ENCODE results near the gene DGKQ.

DGKQ gene

DNA sequence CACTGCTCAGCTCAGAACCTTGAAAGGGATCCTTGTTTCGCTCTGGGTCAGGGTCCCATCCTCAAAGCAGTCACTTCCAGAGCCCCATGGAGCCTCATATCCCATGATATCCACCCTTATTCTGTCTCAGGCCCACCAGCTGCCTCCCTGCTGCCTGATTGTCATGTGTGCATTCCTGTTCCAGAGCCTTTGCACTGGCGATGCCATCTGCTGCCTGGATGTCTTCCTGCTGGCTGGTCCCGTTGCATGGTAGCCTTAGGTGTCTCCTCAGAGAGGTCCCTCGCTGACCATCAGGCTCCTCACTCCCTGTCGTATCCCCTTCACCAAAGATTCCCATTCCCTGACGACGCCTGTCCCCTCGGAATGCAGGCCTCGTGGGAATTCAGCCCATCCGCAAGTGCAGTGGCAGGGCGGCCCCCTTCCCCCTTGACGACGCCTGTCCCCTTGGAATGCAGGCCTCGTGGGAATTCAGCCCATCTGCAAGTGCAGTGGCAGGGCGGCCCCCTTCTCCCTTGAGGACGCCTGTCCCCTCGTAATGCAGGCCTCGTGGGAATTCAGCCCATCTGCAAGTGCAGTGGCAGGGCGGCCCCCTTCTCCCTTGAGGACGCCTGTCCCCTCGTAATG, 26.0 kb upstream of the DGKQ start:
- peak; percentile 13; the same call in 2 of the 3 replicates for ATAC-seq

DNA sequence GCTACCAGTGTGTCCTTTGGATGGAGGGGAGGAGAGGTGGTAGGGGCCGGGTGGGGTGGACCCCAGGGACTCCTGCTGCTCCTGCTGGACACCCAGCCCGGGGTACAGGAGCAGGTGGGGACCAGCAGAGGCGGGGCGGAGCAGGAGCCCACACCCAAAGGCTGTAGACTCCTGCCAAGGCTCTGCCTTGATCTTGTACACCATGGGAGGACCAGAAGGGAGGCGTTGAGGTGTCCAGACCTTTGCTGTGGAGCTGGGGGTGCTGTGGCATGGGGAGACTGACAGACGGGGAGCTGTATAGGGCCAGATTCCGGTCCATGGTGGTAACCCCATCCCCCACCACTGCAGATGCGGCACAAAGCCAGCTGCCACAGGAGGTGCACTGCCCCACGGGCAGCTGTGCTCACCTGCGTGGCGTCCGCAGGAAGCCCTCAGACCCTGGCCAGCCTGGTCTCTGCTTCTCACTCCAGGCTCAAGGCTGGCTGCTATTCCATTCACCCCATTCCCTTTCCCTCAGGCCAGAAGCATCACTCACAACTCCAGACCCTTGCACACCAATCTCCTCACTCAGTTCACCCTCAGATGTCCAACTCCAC, 24.8 kb upstream of the DGKQ start:
- ATAC-seq = no peak
- no peak for TF ChIP-seq ZNF70 (CRISPR knock-in tag; IDR thresholded peaks at IDR 0.05)
- no peak for TF ChIP-seq ISL1 (CRISPR knock-in tag; IDR thresholded peaks at IDR 0.05)
- TF ChIP-seq, protein P1, sequence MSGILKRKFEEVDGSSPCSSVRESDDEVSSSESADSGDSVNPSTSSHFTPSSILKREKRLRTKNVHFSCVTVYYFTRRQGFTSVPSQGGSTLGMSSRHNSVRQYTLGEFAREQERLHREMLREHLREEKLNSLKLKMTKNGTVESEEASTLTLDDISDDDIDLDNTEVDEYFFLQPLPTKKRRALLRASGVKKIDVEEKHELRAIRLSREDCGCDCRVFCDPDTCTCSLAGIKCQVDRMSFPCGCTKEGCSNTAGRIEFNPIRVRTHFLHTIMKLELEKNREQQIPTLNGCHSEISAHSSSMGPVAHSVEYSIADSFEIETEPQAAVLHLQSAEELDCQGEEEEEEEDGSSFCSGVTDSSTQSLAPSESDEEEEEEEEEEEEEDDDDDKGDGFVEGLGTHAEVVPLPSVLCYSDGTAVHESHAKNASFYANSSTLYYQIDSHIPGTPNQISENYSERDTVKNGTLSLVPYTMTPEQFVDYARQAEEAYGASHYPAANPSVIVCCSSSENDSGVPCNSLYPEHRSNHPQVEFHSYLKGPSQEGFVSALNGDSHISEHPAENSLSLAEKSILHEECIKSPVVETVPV (CRISPR knock-in tag; IDR thresholded peaks at IDR 0.05) = no peak
- TF ChIP-seq, protein P2, sequence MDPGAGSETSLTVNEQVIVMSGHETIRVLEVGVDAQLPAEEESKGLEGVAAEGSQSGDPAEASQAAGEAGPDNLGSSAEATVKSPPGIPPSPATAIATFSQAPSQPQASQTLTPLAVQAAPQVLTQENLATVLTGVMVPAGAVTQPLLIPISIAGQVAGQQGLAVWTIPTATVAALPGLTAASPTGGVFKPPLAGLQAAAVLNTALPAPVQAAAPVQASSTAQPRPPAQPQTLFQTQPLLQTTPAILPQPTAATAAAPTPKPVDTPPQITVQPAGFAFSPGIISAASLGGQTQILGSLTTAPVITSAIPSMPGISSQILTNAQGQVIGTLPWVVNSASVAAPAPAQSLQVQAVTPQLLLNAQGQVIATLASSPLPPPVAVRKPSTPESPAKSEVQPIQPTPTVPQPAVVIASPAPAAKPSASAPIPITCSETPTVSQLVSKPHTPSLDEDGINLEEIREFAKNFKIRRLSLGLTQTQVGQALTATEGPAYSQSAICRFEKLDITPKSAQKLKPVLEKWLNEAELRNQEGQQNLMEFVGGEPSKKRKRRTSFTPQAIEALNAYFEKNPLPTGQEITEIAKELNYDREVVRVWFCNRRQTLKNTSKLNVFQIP (CRISPR knock-in tag; IDR thresholded peaks at IDR 0.05; ENCODE audit: borderline replicate concordance, low read depth) = no peak
- TF ChIP-seq GLIS3 (CRISPR knock-in tag; IDR thresholded peaks at IDR 0.05) = no peak
- no peak for TF ChIP-seq SNAI2 (CRISPR knock-in tag; IDR thresholded peaks at IDR 0.05)
- no peak for TF ChIP-seq CSDC2 (CRISPR knock-in tag; IDR thresholded peaks at IDR 0.05)
- TF ChIP-seq, protein P3, sequence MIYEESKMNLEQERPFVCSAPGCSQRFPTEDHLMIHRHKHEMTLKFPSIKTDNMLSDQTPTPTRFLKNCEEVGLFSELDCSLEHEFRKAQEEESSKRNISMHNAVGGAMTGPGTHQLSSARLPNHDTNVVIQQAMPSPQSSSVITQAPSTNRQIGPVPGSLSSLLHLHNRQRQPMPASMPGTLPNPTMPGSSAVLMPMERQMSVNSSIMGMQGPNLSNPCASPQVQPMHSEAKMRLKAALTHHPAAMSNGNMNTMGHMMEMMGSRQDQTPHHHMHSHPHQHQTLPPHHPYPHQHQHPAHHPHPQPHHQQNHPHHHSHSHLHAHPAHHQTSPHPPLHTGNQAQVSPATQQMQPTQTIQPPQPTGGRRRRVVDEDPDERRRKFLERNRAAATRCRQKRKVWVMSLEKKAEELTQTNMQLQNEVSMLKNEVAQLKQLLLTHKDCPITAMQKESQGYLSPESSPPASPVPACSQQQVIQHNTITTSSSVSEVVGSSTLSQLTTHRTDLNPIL (CRISPR knock-in tag; IDR thresholded peaks at IDR 0.05; ENCODE audit: low read depth) = no peak
- no peak for TF ChIP-seq ARNTL (CRISPR knock-in tag; IDR thresholded peaks at IDR 0.05; ENCODE audit: borderline replicate concordance, low read depth)
- TF ChIP-seq ESRRG (CRISPR knock-in tag; IDR thresholded peaks at IDR 0.05) = no peak
- no peak for TF ChIP-seq ZNF565 (CRISPR knock-in tag; conservative IDR thresholded peaks at IDR 0.05; ENCODE audit: low read depth)
- TF ChIP-seq TCF4 (CRISPR knock-in tag; IDR thresholded peaks at IDR 0.05; ENCODE audit: borderline replicate concordance) = no peak
- TF ChIP-seq, protein P4, sequence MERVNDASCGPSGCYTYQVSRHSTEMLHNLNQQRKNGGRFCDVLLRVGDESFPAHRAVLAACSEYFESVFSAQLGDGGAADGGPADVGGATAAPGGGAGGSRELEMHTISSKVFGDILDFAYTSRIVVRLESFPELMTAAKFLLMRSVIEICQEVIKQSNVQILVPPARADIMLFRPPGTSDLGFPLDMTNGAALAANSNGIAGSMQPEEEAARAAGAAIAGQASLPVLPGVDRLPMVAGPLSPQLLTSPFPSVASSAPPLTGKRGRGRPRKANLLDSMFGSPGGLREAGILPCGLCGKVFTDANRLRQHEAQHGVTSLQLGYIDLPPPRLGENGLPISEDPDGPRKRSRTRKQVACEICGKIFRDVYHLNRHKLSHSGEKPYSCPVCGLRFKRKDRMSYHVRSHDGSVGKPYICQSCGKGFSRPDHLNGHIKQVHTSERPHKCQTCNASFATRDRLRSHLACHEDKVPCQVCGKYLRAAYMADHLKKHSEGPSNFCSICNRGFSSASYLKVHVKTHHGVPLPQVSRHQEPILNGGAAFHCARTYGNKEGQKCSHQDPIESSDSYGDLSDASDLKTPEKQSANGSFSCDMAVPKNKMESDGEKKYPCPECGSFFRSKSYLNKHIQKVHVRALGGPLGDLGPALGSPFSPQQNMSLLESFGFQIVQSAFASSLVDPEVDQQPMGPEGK (CRISPR knock-in tag; IDR thresholded peaks at IDR 0.05; ENCODE audit: borderline replicate concordance) = no peak
- no peak for TF ChIP-seq PPARA (CRISPR knock-in tag; IDR thresholded peaks at IDR 0.05; ENCODE audit: borderline replicate concordance)
- no peak for TF ChIP-seq OSR1 (CRISPR knock-in tag; IDR thresholded peaks at IDR 0.05)
- TF ChIP-seq RARB (CRISPR knock-in tag; IDR thresholded peaks at IDR 0.05) = no peak
- no peak for TF ChIP-seq ZFP3 (CRISPR knock-in tag; IDR thresholded peaks at IDR 0.05)
- TF ChIP-seq ZC3H10 (CRISPR knock-in tag; IDR thresholded peaks at IDR 0.05) = no peak
- TF ChIP-seq BACH2 (CRISPR knock-in tag; IDR thresholded peaks at IDR 0.05; ENCODE audit: borderline replicate concordance) = no peak

DNA sequence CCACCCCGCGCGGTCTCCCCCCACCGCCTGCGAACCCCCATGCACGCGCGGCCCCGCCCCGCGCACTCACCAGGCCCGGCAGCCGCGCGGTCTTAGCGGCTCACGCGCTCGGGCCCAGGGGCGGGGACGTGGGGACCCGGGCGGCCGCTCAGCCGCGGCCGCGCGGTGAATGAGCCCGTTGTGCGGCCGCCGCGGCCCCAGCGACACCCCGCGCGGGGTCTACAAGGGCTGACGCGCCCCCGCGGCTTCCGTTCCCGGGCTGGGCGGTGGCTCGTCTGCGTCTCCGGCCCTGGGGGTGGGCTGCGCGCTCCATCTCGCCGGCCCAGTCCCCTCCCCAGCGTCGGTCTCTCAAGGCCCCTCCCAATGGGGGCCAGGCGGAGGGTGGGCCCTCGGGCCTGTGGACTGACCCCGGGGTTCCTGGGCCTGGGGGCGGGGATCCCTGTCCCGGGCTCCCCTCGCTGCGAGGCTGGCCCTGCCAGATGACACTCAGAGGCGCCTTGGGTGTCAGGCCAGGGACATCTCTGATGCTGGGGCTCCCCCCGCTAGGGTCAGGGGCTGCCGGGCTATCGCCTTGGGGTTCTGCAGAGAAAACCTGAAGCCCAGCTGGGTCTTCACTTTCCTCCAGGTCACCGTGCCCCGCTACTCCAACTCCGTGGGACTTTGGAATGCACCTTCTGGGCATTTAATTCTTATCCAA, 24.2 kb upstream of the DGKQ start:
- TF ChIP-seq, protein P3 (CRISPR knock-in tag; IDR thresholded peaks at IDR 0.05; ENCODE audit: low read depth) = no peak
- no peak for TF ChIP-seq SNAI2 (CRISPR knock-in tag; IDR thresholded peaks at IDR 0.05)
- TF ChIP-seq PPARA (CRISPR knock-in tag; IDR thresholded peaks at IDR 0.05; ENCODE audit: borderline replicate concordance) = no peak
- TF ChIP-seq RARB (CRISPR knock-in tag; IDR thresholded peaks at IDR 0.05) = no peak
- TF ChIP-seq OSR1 (CRISPR knock-in tag; IDR thresholded peaks at IDR 0.05) = no peak
- TF ChIP-seq BACH2 (CRISPR knock-in tag; IDR thresholded peaks at IDR 0.05; ENCODE audit: borderline replicate concordance) = no peak
- TF ChIP-seq GLIS3 (CRISPR knock-in tag; IDR thresholded peaks at IDR 0.05) = no peak
- no peak for TF ChIP-seq ZFP30 (CRISPR knock-in tag; IDR thresholded peaks at IDR 0.05)
- TF ChIP-seq ZC3H10 (CRISPR knock-in tag; IDR thresholded peaks at IDR 0.05) = no peak

More for the DNA sequence above, 24.2 kb upstream of the DGKQ start:
- peak; percentile 21; the same call in 2 of the 3 replicates for ATAC-seq
